OCI-LY7 (cell line): ENCODE data around the gene DLGAP1. TPM values are rescaled to one million over a fixed set of nuclear protein-coding genes. Genes with fewer than 3 reads are reported as not detected.

Experiments used
- BruUV-seq: library from RNA; stranded (reverse); fragments of 400-500 nt; replicated peaks from 2 replicates; lab custom pipeline; 2021; lab: Mats Ljungman, UMichigan
- CTCF ChIA-PET: fragments of 300-600 bp; sonication (Branson Sonifier 250); formaldehyde crosslinking; loops from one replicate; lab custom pipeline; 2022; ENCODE audit warnings: antibody characterized with exemption; ENCODE audit not compliant: unreplicated experiment; lab: Charles Lee
- POLR2A ChIA-PET: fragments of 300-600 bp; sonication (Branson Sonifier 250); formaldehyde crosslinking; loops from one replicate; lab custom pipeline; 2022; ENCODE audit warnings: antibody characterized with exemption; lab: Charles Lee
- DNase-seq: peaks from one replicate; pipeline ENCODE4 v3.0.0-alpha.2; 2015; ENCODE audit warnings: low spot score
- H2AFZ ChIP-seq: fragments of 200-600 bp; sonication (generic), shearing (Covaris generic); 2 replicates; pipeline ENCODE4 v1.6.1; 2014; ENCODE audit warnings: mild to moderate bottlenecking, antibody characterized with exemption, low read length, moderate library complexity
- H3K27ac ChIP-seq: fragments of 200-600 bp; sonication (generic); 2 replicates; pipeline ENCODE4 v1.5.1; 2014; ENCODE audit warnings: mixed run types, low read depth, mild to moderate bottlenecking, moderate library complexity, low read length, inconsistent platforms; ENCODE audit not compliant: poor library complexity, severe bottlenecking
- H3K36me3 ChIP-seq: fragments of 200-600 bp; sonication (generic); 2 replicates; pipeline ENCODE4 v1.6.1; 2014; ENCODE audit warnings: mild to moderate bottlenecking, antibody characterized with exemption, low read length, moderate library complexity, mixed read lengths; ENCODE audit not compliant: insufficient read depth
- H3K4me1 ChIP-seq: fragments of 200-600 bp; sonication (generic); 2 replicates; pipeline ENCODE4 v1.5.1; 2014; ENCODE audit warnings: mild to moderate bottlenecking, low read length; ENCODE audit not compliant: insufficient read depth, poor library complexity, severe bottlenecking
- H3K4me2 ChIP-seq: fragments of 200-600 bp; sonication (generic); 2 replicates; pipeline ENCODE4 v1.6.1; 2014; ENCODE audit warnings: mild to moderate bottlenecking, low read length
- H3K4me3 ChIP-seq: fragments of 200-600 bp; sonication (generic); 2 replicates; pipeline ENCODE4 v1.5.1; 2014; ENCODE audit warnings: mild to moderate bottlenecking, low read depth, low read length; ENCODE audit not compliant: poor library complexity, severe bottlenecking
- H3K79me2 ChIP-seq: fragments of 200-600 bp; sonication (generic); 2 replicates; pipeline ENCODE4 v1.6.1; 2016; ENCODE audit warnings: low read depth, mild to moderate bottlenecking, low read length, moderate library complexity, mixed read lengths; ENCODE audit not compliant: insufficient read depth
- H3K9me2 ChIP-seq: fragments of 200-600 bp; sonication (generic); 2 replicates; pipeline ENCODE4 v1.6.1; 2016; ENCODE audit warnings: mild to moderate bottlenecking, low read length, mixed read lengths; ENCODE audit not compliant: insufficient read depth
- H3K9me3 ChIP-seq: fragments of 200-600 bp; sonication (generic); 2 replicates; pipeline ENCODE4 v1.6.1; 2014; ENCODE audit warnings: mild to moderate bottlenecking, mixed run types, low read length, mixed read lengths
- H4K20me1 ChIP-seq: fragments of 200-600 bp; sonication (generic); 2 replicates; pipeline ENCODE4 v1.6.1; 2014; ENCODE audit warnings: mild to moderate bottlenecking, antibody characterized with exemption, low read length, moderate library complexity, mixed read lengths; ENCODE audit not compliant: insufficient read depth
- CTCF ChIP-seq: fragments of 200-600 bp; sonication (generic); conservative IDR thresholded peaks from 2 replicates; pipeline ENCODE4 v1.5.1; 2014; ENCODE audit warnings: mild to moderate bottlenecking, antibody characterized with exemption, low read length, moderate library complexity, mixed read lengths
- EZH2phosphoT487 ChIP-seq: fragments of 200-600 bp; sonication (generic); IDR thresholded peaks from 2 replicates; pipeline ENCODE4 v1.6.1; 2018; ENCODE audit warnings: low read depth, borderline replicate concordance, mild to moderate bottlenecking, mixed run types, antibody characterized with exemption, low read length, moderate library complexity, mixed read lengths
- intact Hi-C: fragments of 100-400 bp; cut with micrococcal nuclease; formaldehyde crosslinking; loops from one replicate; pipeline ENCODE4 v1.10.0; 2022; ENCODE audit not compliant: unreplicated experiment
- total RNA-seq, 2 experiments: library from RNA; depleted of rRNA in 1 of 2; stranded (reverse); fragments of >200 nt in 1 of 2; shearing (Covaris generic) in 1 of 2; gene quantifications; 2 replicates each; pipeline ENCODE4 v1.2.3, GENCODE V29; 2014 to 2022

DLGAP1 gene
- total RNA-seq, 2 experiments from 2014 or later: 0.22 TPM; not detected in 1

- POLR2A ChIA-PET: interaction anchor here (0.8 to 6.2 kb wide), 2 partner anchors 9 to 27 kb away, joined by 3 to 29 read pairs; no protein-coding TSS in a partner anchor
- Histone ChIP-seq H3K9me3 (peaks cover 19% of the 10 kb centered on the region; the same call in 1 of the 2 replicates), H3K36me3 (peaks cover 79% of the 10 kb centered on the region), H3K9me2 (no peaks in the 10 kb centered on the region), H3K4me3 (no peak overlapping the region), H3K27ac (no peak overlapping the region), H4K20me1 (peaks cover 13% of the 10 kb centered on the region; the same call in 1 of the 2 replicates), H3K4me1 (peaks cover 48% of the 10 kb centered on the region), H3K79me2 (peaks cover 80% of the 10 kb centered on the region), H3K4me2 (no peak overlapping the region), H2AFZ (no peak overlapping the region)
- BruUV-seq: no TSS peak
- intact Hi-C loops: no loop called here
- no peak for DNase-seq
- no peak for TF ChIP-seq CTCF
- CTCF ChIA-PET: no interaction called here
Observed at GRCh38 chr18:3457261-3457724, 997.8 kb downstream of the DLGAP1 start.

GRCh38 chr18:3456686-3457069 lies 998.4 kb downstream of the DLGAP1 start:
- BruUV-seq: no TSS peak
- H3K79me2 ChIP-seq: peaks cover 86% of the 10 kb centered on the region
- intact Hi-C loops: no loop called here
- no peak overlapping the region for H2AFZ ChIP-seq
- no peak for TF ChIP-seq CTCF
- TF ChIP-seq EZH2phosphoT487: no peak
- H3K9me2 ChIP-seq: no peaks in the 10 kb centered on the region
- no peak overlapping the region for H3K27ac ChIP-seq
- no peak for DNase-seq
- ChIA-PET CTCF (interaction anchor here (1.1 kb wide), 2 partner anchors 10 to 13 kb away, joined by 3 to 4 read pairs; no protein-coding TSS in a partner anchor), POLR2A (interaction anchor here (1.0 to 6.2 kb wide), 2 partner anchors 9 to 171 kb away, joined by 3 to 29 read pairs; no protein-coding TSS in a partner anchor)
- peaks cover 13% of the 10 kb centered on the region; the same call in 1 of the 2 replicates for H3K9me3 ChIP-seq
- no peak overlapping the region for H3K4me3 ChIP-seq
- peaks cover 48% of the 10 kb centered on the region for H3K4me1 ChIP-seq
- H4K20me1 ChIP-seq: peaks cover 13% of the 10 kb centered on the region; the same call in 1 of the 2 replicates
- peaks cover 72% of the 10 kb centered on the region for H3K36me3 ChIP-seq
- no peak overlapping the region for H3K4me2 ChIP-seq
